Stimulated activated CD4-positive, alpha-beta T cell treated with anti-CD3 and anti-CD28 coated beads, Interleukin-12 subunit alpha, Interleukin-12 subunit beta, amount 100 ng/mL, for 24 hours (primary cell): Measurements from ENCODE around the gene ADORA1.

Experiments
- DNase-seq, 2 experiments: peaks; one replicate each; pipeline ENCODE4 v3.0.0-alpha.2; 2020; ENCODE audit warnings: low read depth in 2 of 2

ADORA1 gene

GRCh38 chr1:203127666-203128430 lies at the start of gene ADORA1:
Gene ADORA1 (plus strand): TSS chr1:203127726. CDS start chr1:203128842, 1,116 bp downstream.
- no peak for DNase-seq

- no peak for DNase-seq
Observed at GRCh38 chr1:203077956-203078355, 49.6 kb upstream of the ADORA1 start.

DNA sequence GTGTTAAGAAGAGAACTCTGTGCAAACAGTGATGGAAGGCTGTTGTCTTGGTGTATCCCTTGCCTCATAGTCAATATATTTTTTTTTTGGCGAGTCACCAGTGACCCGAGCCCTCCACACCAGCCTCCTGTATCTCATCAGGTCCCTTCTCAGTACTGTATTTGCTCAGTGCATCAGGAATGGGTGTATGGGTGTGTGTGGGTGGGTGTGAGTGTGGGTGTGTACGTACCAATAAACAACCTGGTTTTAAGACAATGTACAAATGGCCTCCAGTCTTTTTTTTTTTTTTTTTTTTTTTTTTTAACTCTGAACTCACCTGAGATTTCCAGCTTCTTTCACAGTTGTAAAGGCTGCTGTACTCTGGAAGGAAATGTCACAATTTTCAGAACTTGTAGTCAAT lies 49.0 kb upstream of the ADORA1 start:
- DNase-seq, result no peak

DNA sequence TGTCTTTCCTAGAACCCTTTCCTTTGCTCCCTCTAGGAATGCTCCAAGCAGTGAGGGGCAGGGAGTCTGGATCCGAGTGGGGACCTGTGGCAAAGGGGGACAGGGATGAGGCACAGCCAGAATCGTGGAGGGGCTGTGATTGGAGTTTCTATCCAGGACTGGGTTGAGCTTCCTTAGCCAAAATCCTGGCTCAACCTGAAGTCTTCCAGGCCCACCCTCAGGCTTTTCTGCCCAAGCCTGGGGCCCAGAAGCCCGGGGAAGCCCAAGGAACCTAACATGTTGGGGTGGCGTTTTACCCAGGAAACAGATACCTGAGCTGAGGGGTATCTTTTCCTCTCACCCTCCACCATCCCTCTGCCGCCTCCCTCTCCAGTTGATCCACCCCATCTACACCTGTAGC lies 47.1 kb upstream of the ADORA1 start:
- no peak for DNase-seq

DNA sequence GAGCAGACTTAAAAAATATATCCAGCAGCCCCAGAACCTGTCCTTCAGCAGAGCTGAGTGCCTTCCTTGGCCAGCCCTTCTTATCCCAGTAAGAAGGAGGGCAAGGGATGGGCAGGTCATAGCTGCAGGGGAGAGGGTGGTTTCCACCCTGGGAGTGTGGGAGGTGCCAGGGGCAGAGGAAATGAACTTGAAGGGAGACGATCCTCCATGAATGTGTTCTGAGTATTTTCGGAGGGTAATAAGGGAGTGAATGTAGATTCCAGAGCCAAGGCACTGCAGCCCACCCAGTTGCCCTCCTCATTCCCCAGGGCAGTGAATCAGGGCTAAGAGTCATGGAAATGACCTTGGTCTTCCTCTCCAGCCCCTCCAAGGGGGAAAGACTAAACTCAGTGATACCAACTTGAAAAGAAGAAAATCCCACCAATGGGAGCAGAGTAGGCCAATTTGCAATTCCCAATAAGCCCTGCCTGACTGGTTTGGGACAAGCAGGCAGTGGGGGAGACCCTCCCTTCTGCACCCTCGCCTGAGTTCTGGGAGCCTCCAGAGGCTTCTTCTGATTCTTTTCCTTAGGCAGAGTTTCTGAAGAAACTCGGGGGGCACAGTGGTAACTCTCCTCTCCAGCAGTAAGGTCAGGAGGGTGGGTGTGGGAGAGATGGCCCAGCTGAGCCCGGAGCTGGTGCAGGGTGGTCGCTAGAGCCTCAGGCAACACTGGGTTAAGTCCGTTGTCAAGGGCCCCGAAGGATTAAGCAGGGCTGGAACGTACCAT lies 45.9 kb upstream of the ADORA1 start:
- no peak for DNase-seq

- no peak for DNase-seq
Observed at GRCh38 chr1:203082231-203082505, 45.4 kb upstream of the ADORA1 start.

DNA sequence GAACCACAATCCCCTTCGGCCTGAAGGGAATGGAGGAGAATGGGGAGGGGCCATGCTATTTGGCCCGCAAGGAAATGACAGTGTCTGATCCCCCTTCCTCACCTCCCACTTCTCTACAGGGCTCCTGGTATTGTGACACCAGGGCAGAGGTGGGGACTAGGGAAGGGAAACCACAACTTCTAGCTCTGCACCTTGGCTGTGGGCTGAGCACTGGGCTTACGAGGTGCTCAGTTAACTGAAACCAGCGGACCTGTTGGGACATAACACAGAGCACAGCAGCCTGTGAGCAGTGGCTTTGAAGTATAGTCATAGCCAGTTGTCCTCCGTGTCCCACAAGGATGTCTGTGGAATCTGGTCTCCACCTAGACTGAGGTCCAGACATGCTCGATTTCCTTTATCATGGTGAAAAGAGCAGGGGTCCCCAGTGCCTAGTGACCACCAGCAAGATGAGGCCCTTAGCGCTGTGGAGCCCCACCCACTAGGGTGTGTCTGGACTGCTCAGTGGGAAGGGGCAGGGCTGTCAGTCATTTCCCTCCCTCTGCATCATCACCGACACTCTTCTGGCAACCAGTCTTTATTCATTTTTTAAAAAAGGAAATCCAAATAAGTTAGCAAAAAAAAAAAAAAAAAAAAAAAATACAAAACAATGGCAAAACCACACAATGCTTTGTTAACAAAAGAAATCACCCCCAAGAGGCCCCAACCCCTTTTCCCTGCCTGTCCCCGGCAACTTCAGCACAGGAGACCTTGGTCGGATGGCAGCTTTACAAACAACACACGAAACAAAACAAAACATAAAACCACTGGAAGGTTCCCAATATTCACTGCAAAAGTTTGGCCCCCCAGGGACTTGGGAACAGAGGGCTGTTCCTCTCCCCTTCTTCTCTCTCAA lies 44.7 kb upstream of the ADORA1 start:
- DNase-seq, result no peak

DNA sequence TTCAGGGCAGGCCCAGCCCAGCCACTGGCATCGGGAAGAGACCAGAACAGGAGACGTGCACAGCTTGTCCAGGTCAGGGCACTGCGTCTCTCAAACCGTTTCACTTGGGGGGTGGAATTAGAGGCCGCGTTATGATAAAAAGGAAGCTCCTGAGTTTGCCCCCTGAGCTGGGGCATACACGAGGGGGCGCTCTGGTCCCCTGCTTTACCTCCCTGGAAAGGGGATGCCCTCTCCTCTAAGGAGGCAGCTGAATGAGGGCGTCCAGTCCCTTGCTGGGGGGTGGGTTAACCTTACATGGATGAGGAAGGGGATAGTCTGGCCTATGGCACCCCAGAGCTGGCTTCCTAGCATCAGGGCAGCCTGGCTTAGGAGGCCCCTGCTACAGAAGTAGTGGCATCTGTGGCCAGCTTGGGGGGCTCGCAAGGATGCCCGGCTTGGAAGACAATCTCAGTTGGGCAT lies 44.0 kb upstream of the ADORA1 start:
- DNase-seq, result no peak

- peak in 1 of 2 experiments; percentile 26 for DNase-seq
Observed at GRCh38 chr1:203084588-203085527, 42.7 kb upstream of the ADORA1 start.

DNA sequence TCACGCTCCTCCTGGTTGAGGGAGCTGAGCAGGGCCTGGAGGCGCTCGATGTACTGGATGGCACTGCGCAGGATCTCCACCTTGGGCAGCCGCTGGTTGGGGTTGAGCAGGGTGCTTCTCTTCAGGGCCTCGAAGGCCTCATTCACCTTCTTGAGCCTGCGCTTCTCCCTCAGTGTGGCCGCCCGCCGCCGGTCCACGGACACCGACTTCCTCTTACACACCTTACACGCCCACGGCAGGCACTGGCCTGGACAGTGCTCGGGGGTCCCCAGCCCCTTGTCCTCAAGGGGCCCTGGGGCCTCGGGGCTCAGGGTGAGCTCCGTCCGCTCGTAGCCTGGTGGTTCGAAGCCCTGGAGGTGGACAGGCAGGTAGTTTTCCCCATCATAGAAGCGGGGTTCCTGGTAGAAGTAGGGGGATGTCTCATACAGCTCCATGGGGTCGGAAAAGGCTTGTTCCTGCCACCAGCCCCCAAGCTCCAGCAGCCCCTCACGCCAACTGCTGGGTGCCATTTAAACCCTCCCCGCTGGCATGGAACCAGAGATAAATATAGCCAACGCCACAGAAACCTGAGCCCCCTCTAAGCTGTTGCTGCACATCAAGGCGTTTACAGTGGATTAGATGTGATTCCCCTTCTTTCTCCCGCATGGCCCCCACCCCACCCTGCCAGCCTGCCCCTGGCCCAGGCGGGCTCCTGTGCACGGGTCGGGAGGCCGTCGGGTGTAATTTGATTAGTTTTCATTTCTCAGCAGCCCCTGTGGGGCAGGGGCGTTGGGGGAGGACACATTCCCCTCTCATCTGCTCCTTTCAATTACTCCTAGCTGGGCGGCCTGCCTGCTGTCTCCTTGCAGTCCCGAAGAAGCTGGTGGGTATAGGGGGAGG lies 41.8 kb upstream of the ADORA1 start, which contains the start of gene MYOG:
TSS of gene MYOG (minus strand) at position 485 of the 879 bp plus-strand sequence. CDS start at position 434, 51 bp downstream.
- DNase-seq, result no peak

DNA sequence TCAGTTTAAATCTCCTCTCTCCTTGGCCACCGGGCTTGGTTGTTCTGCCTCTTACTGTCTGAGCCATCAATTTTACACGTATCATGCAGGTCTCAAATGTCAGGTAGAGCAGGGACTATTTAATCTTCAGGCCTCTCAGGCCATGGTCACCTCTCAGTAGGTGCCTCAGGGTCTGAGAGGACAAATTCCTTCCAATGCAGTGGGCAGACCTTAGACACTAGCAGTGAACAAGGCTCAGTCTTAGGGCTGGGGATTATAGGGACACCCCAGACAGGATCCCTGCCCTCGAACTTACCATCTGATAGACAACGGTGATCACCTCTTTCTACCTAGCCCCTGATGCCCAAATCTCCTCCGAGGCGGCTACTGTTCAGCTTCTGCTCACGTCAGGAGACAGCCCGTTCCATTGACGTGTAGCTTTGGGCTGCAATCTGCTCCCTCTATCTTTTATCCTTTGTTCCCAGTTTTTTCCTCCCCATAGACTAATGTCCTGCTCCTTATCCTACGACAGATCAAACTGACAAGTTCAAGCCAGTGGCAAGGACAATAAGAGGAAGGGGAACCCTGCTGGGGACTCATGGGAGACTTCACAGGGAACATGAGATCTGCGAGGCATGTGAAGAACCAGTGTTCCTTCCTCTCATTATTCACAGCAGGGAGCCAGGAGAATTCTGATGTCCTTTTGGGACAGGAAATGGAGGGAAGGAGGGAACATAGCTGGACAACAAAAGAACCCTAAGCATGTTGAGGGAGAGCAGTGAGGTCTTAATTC lies 40.3 kb upstream of the ADORA1 start:
- no peak for DNase-seq

GRCh38 chr1:203088441-203088840 lies 39.1 kb upstream of the ADORA1 start:
- no peak for DNase-seq

GRCh38 chr1:203089001-203089650 lies 38.4 kb upstream of the ADORA1 start:
- no peak for DNase-seq

DNA sequence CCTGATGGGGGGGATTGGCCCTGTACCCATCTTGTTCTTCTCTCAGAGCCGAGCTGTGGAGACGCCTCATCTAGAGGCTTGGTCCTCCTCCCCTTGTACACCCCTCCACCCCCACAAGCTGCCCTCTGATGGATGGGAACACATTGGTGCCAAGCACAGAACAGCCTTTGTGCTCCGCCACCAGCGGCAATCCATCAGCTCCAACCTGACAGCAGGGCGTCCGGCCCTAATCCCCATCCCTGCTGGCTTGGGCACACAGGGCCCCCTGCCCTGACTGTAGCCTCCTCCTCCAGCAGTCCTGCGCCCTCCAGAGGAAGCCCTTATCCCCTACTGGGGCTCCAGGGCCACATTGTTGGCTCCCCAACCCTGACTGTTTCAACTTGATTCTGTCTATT lies 37.9 kb upstream of the ADORA1 start:
- no peak for DNase-seq

GRCh38 chr1:203090421-203091198 lies 36.9 kb upstream of the ADORA1 start:
- DNase-seq, result no peak

DNA sequence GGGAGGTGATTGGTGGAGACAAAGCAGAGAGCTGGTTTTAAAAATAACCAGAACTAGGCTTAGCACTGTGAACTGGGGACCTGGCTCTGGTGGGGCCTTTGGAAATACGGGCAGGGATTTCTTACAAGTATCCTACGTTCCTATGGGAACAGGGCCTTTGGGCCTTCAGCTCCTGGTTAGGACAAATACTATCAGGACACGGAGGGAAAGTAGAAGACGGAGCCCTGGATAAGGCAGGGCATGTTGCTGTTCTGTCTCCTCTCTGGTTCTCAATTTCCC lies 36.4 kb upstream of the ADORA1 start:
- DNase-seq, result no peak

DNA sequence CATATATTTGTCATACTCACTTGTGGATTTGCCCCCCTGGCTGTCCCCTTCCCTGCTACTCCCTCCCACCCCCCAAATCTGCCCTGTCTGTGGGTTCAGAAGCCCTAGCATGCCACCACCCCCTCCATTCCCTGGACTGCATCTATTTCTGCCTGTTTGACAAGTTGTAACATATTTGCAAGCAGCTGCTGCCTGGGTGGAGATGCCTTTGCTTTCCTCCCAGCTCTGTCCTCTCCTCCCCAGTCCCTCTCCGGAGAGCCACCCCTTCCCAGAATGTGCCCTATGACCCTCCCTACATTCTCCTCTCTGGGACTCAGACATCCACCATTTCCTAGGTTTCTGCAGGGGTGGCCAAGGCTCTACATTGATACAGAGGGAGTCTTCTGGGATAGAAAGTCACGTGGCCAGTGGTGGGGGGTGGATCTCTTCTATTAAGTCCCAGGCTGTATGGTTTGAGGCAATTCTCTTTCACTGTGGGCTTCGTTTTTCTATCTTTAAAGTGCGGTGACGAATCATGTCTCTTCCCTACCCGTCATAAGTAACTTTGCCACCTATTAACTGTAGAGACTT lies 35.7 kb upstream of the ADORA1 start:
- DNase-seq, result no peak
